ENCODE data around the gene MATN4.

Gene MATN4

DNA sequence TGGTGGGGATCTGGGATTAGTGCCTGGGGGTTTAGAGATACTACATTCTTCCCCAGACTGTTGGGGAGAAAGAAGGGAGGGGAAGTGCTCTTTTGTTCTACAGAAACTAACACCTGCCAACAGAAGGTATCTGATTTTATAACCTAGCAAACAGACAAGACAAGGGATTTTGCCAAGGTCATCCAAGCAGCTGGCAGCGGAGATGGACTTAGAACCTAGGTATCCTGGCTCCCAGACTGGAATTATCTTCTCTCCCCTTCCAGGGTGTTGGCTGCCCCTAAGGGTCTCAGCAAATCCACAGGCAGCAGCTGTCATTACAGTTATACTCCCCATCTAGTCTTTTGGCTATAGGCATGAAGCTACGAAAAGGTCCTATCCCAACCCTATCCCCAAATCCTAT, 31.7 kb upstream of the MATN4 start:
- no peak overlapping the region for H3K4me3 ChIP-seq (ENCODE audit: low read depth, low read length)
- TF ChIP-seq, protein P1, sequence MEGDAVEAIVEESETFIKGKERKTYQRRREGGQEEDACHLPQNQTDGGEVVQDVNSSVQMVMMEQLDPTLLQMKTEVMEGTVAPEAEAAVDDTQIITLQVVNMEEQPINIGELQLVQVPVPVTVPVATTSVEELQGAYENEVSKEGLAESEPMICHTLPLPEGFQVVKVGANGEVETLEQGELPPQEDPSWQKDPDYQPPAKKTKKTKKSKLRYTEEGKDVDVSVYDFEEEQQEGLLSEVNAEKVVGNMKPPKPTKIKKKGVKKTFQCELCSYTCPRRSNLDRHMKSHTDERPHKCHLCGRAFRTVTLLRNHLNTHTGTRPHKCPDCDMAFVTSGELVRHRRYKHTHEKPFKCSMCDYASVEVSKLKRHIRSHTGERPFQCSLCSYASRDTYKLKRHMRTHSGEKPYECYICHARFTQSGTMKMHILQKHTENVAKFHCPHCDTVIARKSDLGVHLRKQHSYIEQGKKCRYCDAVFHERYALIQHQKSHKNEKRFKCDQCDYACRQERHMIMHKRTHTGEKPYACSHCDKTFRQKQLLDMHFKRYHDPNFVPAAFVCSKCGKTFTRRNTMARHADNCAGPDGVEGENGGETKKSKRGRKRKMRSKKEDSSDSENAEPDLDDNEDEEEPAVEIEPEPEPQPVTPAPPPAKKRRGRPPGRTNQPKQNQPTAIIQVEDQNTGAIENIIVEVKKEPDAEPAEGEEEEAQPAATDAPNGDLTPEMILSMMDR (IDR thresholded peaks at IDR 0.05; ENCODE audit: insufficient read depth, low read depth, low read length, missing control alignments), result no peak
- DNase-seq (ENCODE audit: low read depth), result no peak

DNA sequence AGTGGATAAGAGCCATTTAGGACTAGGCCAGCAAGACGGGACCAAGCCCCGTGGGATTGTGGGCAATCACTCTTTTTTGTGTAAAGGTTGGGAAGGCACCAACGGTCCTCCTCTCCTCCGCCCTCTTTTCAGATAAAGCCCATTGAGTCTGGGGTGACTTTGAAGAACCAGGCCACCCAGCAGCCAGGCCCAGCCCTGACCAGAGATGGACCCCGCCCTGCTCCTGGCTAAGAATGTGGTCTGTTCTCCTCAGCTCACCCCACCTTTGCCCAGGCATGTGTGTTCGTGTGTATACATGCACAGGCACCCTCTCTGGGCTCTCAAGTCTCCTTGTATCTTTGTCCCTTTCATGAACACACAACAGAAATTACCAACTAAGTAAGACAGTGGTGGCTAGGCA, 31.0 kb upstream of the MATN4 start:
- H3K4me3 ChIP-seq (ENCODE audit: low read depth, low read length), result no peak overlapping the region
- DNase-seq (ENCODE audit: low read depth), result no peak
- TF ChIP-seq, protein P1 (IDR thresholded peaks at IDR 0.05; ENCODE audit: insufficient read depth, low read depth, low read length, missing control alignments), result no peak

DNA sequence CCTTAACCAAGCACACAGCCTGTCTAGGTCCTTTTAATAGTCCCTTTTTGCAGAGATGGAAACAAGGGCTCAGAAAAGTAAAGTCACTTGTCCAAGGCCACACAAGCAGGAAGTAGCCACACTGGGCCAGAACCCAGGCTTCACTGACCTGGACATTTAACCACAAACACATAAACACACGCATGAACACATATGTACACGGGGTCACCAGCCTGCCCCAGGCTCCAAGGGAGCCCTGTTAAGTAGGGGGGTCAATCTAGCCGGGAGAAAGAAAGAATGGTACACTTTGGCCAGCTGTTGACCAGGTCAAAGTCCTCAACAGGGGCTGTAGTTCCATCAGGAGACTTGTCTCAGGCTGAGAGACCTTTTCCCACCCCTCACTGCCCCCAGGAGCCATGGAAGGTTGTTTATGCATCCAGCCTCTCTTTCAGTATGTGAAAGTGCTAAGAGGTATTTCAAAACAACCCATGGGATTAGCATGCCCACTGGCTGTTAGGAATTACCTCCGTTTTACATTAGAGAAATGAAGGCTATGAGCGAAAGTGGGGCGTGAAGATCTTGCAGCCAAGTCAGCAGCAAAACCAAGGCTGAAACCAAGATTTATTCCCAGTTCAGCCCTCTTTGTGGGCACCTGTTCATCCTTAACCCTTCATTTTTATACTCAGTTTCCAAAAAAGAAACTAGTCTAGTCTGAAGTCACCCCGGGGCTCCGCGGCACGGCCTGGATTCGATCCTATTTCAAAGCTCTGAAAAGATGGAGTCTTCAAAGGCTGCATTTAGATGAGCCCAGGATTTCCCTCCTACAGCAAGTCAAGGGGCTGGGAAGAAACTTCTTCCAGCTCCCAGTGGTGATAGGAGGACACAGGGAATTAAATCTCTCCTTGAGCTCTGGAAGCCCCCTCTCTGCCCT, 30.3 kb upstream of the MATN4 start:
- TF ChIP-seq, protein P1 (IDR thresholded peaks at IDR 0.05; ENCODE audit: insufficient read depth, low read depth, low read length, missing control alignments), result no peak
- no peak overlapping the region for H3K4me3 ChIP-seq (ENCODE audit: low read depth, low read length)
- no peak for DNase-seq (ENCODE audit: low read depth)

DNA sequence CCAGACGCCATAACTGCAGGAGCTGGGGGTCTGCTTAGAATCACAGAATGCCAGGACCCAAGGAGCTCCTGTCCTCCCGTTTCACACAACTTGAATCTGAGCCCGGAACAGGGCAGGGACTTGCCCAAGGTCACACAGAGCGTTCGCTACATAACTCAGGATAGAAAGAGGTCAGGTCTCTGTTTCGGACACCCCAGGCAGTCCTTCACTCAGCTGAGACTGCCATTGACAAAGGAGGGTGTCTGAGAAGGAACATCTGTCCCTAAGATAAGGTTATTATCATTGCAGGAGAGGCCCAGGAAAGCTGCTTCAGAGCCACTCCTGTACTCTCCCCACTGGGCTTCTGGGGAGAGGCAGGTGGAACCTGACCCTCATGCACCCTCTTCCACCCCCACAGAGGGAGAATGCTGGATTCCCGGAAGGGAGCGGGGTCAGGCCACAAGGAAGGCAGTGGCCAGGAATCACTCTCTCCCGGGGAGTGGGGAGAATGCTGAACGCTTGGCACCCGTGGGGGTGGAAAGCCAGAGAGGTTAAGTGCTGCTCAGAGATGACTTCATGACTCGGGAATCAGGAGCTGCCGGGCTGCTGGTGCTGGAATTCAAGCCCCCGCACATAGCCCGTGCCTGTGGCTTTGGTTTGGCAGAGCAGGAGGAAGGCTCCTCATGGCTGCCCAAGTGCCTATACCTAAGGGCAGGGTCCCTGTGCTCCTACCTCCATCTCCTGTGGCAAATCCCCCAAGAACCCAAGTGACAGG, 29.4 kb upstream of the MATN4 start:
- DNase-seq (ENCODE audit: low read depth), result no peak
- TF ChIP-seq, protein P1 (IDR thresholded peaks at IDR 0.05; ENCODE audit: insufficient read depth, low read depth, low read length, missing control alignments), result no peak
- H3K4me3 ChIP-seq (ENCODE audit: low read depth, low read length), result no peak overlapping the region

DNA sequence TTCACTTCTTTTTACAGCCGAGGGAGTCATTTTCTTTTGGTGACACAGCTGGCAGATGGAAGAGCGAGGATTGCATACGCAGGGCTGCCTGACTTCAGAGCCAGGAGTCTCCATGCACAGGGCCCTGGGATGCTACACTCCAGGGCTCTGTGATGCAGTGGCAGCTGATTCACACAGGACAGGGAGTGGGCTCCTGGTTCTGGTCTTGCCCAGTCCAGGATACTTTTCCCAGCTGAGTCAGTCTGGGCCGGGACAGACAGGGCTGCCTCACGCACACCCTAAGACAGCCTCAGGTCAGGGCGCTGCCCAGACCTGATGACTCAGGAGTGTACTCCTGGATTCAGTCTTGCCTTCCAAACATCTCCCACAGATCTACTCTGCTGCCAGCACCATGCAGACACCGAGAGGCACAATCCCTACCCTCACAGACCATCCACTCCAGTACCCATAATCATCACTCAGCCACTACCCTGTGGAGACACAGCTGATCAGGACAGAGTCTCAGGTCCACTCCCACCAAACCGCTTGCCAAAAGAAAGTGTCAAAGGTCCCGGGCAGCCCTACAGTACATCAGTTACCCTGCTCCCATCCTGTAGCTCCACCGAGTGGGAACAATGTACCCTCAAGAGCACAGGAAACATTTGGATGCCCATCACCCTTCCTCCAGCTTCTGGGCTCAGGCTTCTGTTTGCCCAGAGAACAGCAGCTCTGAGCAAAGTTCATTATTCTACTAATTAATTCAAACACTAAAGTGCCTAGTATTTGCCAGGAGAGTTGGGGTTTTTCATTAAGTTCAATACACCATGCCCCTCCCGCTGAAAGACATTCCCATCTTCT, 28.6 kb upstream of the MATN4 start:
- no peak for DNase-seq (ENCODE audit: low read depth)
- TF ChIP-seq, protein P1 (IDR thresholded peaks at IDR 0.05; ENCODE audit: insufficient read depth, low read depth, low read length, missing control alignments), result no peak
- H3K4me3 ChIP-seq (ENCODE audit: low read depth, low read length), result no peak overlapping the region

DNA sequence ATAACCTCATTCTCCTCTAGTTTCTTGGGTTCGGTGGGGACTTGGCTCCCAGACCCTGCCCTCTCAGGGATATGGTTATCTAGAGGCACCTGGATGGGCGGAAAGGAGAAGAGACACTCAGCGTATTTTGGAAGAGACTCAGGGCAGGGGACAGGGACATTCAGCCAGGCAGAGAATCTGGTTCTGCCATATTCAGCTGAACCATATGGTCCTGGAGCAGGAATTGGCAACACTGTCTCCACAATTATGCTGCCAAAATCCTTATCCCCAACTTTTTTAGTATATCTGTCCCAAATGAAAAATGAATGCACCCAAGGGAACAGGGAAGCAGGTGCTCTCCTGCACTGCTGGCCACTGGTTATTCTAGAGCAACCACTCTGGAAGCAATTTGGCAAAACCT, 22.4 kb upstream of the MATN4 start:
- TF ChIP-seq, protein P1 (IDR thresholded peaks at IDR 0.05; ENCODE audit: insufficient read depth, low read depth, low read length, missing control alignments), result no peak
- no peak for DNase-seq (ENCODE audit: low read depth)
- H3K4me3 ChIP-seq (ENCODE audit: low read depth, low read length), result no peak overlapping the region

Measured in GM12865 (cell line).